ENCODE results near the gene NPVF.

- TF ChIP-seq POLR2A (IDR thresholded peaks at IDR 0.05; ENCODE audit: low read depth, low read length) (no peak), POLR2AphosphoS5 (IDR thresholded peaks at IDR 0.05; ENCODE audit: low read depth, low read length) (no peak)
Observed at GRCh38 chr7:25250386-25250785, 22.1 kb upstream of the NPVF start.
